HG03442 (cell line): ENCODE results near the gene SORBS2.

ENCODE experiments used
- ATAC-seq: cut with Tn5 transposase; IDR thresholded peaks from one replicate; pipeline ENCODE4 v1.9.1; 2021; ENCODE audit warnings: mild to moderate bottlenecking, moderate library complexity; ENCODE audit not compliant: unreplicated experiment

The SORBS2 gene

DNA sequence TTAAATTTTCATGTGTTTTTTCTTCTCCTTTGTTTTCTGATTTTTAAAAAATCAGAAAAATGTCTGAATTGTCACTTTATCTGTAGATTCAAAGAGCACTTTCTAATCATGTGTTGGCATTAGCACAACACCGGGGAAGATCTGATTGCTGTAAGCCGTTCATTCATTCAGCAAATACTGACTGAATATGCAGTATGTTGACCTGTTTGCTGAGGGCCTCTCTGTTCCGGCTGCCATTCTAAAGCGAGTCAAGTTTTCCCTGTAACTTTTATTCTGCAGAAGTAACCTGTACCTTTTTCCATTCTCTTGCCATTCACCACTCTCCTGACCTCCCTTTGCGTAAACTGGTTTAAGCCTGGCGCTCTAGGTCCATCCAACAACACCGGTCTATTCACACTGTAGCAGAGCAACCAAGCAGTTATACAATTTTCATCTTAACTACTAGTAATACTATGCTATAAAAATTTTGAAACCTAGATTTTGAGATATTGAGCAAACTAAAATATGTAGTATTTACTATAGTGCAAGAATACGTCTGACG lies 6.7 kb downstream of the SORBS2 start:
- ATAC-seq = no peak

GRCh38 chr4:185803022-185803421 lies 9.0 kb downstream of the SORBS2 start:
- no peak for ATAC-seq

- ATAC-seq = no peak
Measured at GRCh38 chr4:185801471-185801870, 10.5 kb downstream of the SORBS2 start.

DNA sequence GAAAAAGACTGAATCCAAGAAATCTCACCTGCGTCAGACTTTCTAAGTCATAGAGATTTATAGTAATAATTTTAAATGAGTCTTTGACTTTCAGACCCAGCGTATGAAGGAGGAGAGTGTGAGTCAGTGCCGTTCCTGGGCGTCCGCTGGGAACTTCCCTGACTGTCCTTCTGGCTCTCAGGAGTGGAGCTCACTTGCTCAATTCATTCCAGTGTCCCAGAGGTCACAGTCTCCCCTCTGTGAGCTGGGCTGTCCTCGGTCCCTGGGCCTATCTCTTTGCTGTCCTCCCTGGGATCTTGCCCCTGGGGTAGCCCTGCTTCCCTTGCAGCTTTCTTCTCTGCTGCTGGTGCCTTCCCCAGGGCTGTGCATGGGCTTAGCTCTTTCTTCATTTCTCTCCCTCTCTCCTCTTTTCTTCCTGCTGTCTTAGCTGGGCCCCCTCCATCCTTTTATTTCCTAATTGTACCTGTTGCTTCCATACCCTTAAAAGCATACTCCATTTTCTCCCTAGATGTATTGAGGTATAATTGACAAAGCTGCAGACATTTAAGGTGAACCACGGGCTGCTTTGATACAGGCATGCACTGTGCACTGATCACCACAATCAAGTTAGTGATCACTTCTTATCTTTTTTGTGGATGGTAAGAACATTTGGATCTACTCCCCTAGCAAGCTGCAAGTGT lies 11.6 kb downstream of the SORBS2 start:
- ATAC-seq = no peak

- ATAC-seq = no peak
Measured at GRCh38 chr4:185799442-185799841, 12.6 kb downstream of the SORBS2 start.

DNA sequence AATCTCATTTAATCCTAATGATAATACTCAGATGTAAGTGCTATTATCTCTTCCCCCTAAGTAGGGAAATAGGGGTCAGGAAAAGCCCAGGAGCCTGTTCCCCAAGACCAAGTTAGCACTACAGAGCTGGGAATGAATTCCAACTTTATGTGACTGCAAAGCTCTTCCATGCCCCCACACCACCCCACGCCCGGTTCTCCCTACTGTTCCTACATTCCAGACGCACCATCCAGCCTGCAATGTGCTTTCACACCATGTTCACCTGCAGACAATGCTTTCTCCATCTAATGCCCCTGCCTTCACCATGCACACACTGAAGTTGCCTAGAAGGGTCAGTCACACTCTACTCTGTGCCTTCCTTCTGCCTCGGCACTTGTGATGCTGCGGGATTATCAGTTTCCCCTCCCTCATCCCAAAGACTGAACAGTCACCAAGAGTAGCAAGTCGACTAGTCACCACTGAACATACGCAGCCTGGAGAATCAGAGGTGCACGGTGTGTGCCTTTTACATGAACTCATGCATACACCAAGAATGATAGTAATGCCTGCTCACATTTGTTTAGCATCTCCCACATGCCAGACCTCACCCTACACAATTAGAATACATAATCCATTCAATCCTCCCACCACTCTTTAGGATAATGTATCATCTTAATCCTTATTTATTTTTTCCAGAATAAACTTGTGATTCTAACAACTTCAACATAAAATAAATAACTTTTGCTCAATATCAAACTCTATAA lies 14.2 kb downstream of the SORBS2 start:
- ATAC-seq = no peak

DNA sequence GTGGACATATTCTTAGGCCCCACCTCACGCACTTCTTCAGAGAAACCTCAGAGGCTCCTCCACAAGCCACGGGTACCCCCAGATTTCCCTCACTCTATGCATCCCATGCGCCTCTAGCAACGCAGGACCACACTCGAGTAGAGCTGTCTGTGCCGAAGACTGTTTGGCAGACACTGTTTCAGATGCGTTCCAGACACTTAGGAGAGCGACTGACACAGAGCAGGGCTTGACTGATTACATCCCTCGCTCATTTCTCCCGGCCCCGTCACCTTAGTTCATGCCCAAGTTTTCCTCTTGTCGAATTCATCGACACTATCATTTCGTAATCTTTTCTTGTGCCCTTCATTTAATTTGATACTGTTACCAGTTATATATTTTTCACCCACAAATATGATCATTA lies 15.0 kb downstream of the SORBS2 start:
- no peak for ATAC-seq

- ATAC-seq = no peak
Measured at GRCh38 chr4:185796176-185796575, 15.8 kb downstream of the SORBS2 start.

- no peak for ATAC-seq
Measured at GRCh38 chr4:185794637-185795036, 17.4 kb downstream of the SORBS2 start.

DNA sequence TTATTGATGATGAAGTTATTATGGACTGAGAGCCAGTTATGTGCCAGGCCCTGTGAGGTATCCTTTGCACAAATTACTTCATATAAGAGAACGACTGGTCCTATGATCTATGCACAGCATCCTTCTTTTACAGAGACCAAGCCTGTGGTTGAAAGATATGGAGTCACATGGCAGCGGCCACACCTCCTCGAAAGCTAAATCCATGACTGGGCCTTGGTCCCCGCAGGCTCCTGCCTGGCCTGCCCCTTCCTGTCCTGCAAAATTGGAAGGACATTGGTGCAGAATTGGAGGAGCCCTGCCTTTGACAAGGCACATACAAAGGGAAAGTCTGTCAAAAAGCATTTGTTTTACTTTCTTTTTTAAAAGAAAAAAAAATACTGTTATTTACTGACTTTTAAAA lies 18.3 kb downstream of the SORBS2 start:
- ATAC-seq = no peak

- no peak for ATAC-seq
Measured at GRCh38 chr4:185793116-185793485, 18.9 kb downstream of the SORBS2 start.

- no peak for ATAC-seq
Measured at GRCh38 chr4:185792384-185793115, 19.4 kb downstream of the SORBS2 start.

DNA sequence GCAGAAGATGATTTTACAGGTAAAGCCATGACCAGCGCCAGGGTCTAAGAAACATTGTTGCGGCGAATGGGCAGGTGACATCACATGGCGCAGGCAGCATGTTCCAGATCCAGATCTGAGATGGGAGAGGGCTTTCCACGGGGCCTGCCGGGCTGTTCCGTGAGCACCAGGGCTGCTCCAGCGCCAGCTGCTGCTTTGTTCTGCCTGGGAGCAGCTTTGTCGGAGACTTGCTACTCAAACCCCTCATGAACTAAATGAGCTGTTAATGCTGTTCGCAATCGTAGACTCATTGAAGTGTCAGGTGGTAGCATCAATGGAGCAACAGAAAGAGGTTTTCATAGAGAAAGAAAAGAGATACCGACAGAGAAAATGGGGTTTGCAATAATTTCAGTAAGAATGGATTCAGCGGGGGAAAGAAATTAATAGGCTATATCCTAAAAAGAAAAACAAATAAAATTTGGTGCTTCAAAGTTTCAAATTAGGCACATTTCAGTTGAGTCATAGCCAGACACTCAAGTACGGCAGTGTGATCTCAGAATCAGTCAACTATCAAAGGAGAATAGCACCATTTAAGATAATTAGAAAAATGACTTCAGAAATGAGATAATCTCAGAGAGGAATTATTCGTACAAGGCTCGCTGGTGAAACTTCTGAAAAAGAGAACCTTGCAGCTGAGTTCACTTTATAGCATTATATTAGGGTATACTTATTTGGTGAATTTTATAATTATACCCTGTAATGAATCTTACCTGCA lies 23.9 kb downstream of the SORBS2 start:
- ATAC-seq = no peak

DNA sequence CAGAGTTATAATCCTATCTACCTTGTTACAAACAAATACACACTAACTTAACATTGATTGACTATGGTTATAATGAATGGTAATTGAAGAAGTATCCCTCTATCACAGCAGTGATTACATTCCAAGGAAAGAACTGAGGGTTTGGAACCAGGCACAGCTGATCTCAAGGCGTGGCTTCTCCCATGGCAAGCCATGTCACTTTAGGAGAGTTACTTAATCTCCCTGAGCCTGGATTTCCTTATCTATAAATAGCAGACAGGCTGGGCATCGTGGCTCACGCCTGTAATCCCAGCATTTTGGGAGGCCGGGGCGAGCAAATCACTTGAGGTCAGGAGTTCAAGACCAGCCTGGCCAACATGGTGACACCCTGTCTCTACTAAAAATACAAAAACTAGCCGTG lies 25.6 kb downstream of the SORBS2 start:
- no peak for ATAC-seq

GRCh38 chr4:185783574-185783973 lies 28.4 kb downstream of the SORBS2 start:
- ATAC-seq = no peak

DNA sequence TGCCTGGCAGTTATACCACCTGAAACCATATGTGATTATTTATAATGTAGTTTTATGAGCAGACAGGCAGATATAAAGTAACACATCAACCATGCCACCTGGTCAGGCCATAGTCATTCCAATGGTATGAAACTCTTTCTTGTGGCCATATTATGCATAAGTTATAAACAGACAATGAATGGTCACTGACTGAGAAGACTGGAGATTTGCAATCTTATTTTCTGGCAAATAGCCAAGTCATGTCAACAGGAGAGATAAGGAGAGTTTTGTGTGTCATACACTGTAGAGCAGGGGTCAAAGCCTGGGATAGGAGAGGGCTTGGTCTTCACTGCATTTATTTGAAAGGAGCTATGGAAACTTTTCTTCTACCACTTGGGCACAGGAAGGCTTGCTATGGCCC lies 29.5 kb downstream of the SORBS2 start:
- ATAC-seq = no peak

DNA sequence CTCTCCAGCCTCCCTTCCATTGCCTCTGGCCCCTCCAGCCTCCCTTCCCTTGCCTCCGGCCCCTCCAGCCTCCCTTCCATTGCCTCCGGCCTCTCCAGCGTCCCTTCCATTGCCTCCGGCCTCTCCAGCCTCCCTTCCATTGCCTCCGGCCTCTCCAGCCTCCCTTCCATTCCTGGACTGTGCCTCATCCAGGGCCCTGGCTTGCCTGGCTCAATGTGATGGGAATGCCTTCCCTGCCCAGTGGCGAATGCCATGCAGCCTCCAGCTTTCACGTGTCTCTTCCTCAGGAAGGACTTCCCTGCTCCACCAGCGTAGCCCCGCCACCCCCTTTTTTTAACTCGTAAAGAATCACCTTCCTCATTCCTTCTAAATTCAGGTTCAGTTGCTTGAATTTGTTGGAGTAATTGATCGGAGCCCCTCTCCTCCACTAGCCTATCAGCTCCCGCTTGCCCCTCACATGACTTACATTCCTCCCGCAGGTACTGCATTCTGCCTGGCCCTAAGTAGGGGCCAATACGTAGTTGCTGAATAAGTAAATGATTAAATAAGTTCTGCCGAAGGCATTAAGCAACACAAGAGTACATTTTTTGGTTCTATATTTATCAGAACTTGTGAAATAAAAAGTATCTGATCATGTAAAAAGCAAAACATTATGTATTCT lies 30.3 kb downstream of the SORBS2 start:
- ATAC-seq = no peak

DNA sequence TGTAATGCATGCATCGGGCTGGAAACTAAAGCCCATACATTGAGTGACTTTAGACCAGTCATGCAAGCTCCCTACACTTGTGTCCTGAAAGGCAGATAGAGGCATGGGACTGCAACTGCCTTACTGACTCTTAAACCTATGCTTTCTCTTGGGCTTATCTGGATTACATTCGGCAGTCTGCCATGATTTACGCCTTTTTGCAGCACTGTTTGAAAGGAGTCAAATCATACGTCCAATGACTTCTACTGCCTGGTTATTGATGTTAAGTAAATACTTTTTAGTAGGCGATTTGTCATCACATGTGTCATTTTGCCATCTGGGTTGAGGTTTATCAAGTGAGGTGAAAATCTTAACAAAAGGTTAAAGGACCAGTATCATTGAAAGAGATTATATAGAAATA lies 31.5 kb downstream of the SORBS2 start:
- ATAC-seq = no peak

- no peak for ATAC-seq
Measured at GRCh38 chr4:185779517-185779916, 32.5 kb downstream of the SORBS2 start.

DNA sequence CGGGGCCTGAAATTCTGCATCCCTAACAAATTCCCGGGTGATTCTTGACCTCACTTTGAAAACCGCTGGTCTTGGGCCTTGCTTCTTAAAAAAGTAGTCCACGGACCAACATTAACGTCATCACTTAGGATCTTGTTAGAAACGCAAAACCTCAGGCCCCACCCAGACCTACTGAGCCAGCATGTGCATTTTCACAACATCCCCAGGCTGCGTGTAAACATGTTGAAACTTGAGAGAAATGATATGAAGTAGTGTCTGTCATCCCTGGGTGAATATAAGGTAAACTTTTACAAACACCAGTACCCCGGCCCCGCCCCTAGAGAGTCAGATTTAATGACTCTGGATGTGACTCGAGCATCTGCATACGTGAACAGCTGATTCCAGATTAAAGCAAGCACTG lies 33.7 kb downstream of the SORBS2 start:
- no peak for ATAC-seq
